Liver (tissue), 9 donors: ENCODE data around the gene LRRN2. TPM values are rescaled to one million over a fixed set of nuclear protein-coding genes. Genes with fewer than 3 reads are reported as not detected.

ENCODE experiments used
- DNase-seq: peaks from one replicate; pipeline ENCODE4 v3.0.0-alpha.2; 2017; ENCODE audit warnings: low spot score
- H3K27ac ChIP-seq, 2 donors: one replicate each; pipeline ENCODE4 v1.7.0; 2013; ENCODE audit warnings: inconsistent platforms in 2 of 2, low read length in 2 of 2, control low read depth in 1 of 2, low read depth in 1 of 2, mild to moderate bottlenecking in 1 of 2
- H3K27me3 ChIP-seq, 4 donors: one replicate each; pipeline versions ENCODE4 v1.6.1 to v1.7.0; 2013; ENCODE audit warnings: low read length in 3 of 4, inconsistent platforms in 1 of 4, mild to moderate bottlenecking in 1 of 4, moderate library complexity in 1 of 4; ENCODE audit not compliant: control insufficient read depth in 4 of 4, insufficient read depth in 4 of 4
- H3K36me3 ChIP-seq, 4 donors: one replicate each; pipeline versions ENCODE4 v1.6.1 to v1.7.0; 2013; ENCODE audit warnings: low read length in 3 of 4, mild to moderate bottlenecking in 3 of 4, low read depth in 1 of 4, moderate library complexity in 1 of 4; ENCODE audit not compliant: control insufficient read depth in 4 of 4, insufficient read depth in 3 of 4
- H3K4me1 ChIP-seq, 4 donors: one replicate each; pipeline versions ENCODE4 v1.6.1 to v1.7.0; 2013; ENCODE audit warnings: low read length in 3 of 4, mild to moderate bottlenecking in 3 of 4, moderate library complexity in 1 of 4; ENCODE audit not compliant: control insufficient read depth in 4 of 4, insufficient read depth in 4 of 4
- H3K4me3 ChIP-seq, 3 donors: one replicate each; pipeline versions ENCODE4 v1.6.1 to v1.7.0; 2013; ENCODE audit warnings: low read length in 3 of 3, control low read depth in 1 of 3, low read depth in 1 of 3, mild to moderate bottlenecking in 1 of 3
- H3K9ac ChIP-seq, 2 donors: one replicate each; pipeline ENCODE4 v1.7.0; 2013; ENCODE audit warnings: low read length in 2 of 2, mild to moderate bottlenecking in 2 of 2, moderate library complexity in 2 of 2, control low read depth in 1 of 2, low read depth in 1 of 2
- H3K9me3 ChIP-seq, 4 donors: one replicate each; pipeline versions ENCODE4 v1.6.1 to v1.7.0; 2013; ENCODE audit warnings: low read length in 3 of 4; ENCODE audit not compliant: control insufficient read depth in 4 of 4
- EGR1 ChIP-seq, 2 donors: IDR thresholded peaks; 2 replicates each; pipeline ENCODE4 v1.6.1; 2016 to 2018; ENCODE audit warnings: antibody characterized with exemption in 2 of 2, low read depth in 2 of 2
- FOXA2 ChIP-seq: IDR thresholded peaks from 2 replicates; pipeline ENCODE4 v1.6.1; 2016; ENCODE audit warnings: antibody characterized with exemption
- GABPA ChIP-seq, 2 donors: IDR thresholded peaks in 1 of 2; conservative IDR thresholded peaks in 1 of 2; 2 replicates each; pipeline ENCODE4 v1.6.1; 2016; ENCODE audit warnings: antibody characterized with exemption in 2 of 2, mild to moderate bottlenecking in 1 of 2, moderate library complexity in 1 of 2
- HNF4G ChIP-seq: IDR thresholded peaks from 2 replicates; pipeline ENCODE4 v1.6.1; 2016; ENCODE audit warnings: antibody characterized with exemption
- JUND ChIP-seq, 2 donors: IDR thresholded peaks; 2 replicates each; pipeline ENCODE4 v1.6.1; 2016; ENCODE audit warnings: antibody characterized with exemption in 2 of 2
- NR2F2 ChIP-seq: IDR thresholded peaks from 2 replicates; pipeline ENCODE4 v1.6.1; 2016; ENCODE audit warnings: antibody characterized with exemption
- RAD21 ChIP-seq, 2 donors: IDR thresholded peaks; 2 replicates each; pipeline ENCODE4 v1.6.1; 2016; ENCODE audit warnings: antibody characterized with exemption in 2 of 2, mild to moderate bottlenecking in 2 of 2
- REST ChIP-seq: IDR thresholded peaks from 2 replicates; pipeline ENCODE4 v1.6.1; 2016; ENCODE audit warnings: antibody characterized with exemption, mild to moderate bottlenecking
- RXRA ChIP-seq, 2 donors: IDR thresholded peaks; 2 replicates each; pipeline ENCODE4 v1.6.1; 2017 to 2018; ENCODE audit warnings: antibody characterized with exemption in 2 of 2, mild to moderate bottlenecking in 1 of 2
- SP1 ChIP-seq: IDR thresholded peaks from 2 replicates; pipeline ENCODE4 v1.6.1; 2018; ENCODE audit warnings: antibody characterized with exemption, mild to moderate bottlenecking
- TAF1 ChIP-seq: conservative IDR thresholded peaks from 2 replicates; pipeline ENCODE4 v1.6.1; 2016; ENCODE audit warnings: antibody characterized with exemption, mild to moderate bottlenecking
- YY1 ChIP-seq: IDR thresholded peaks from 2 replicates; pipeline ENCODE4 v1.6.1; 2016; ENCODE audit warnings: antibody characterized with exemption, mild to moderate bottlenecking
- WGBS: extraction: QIAGEN DNeasy Blood & Tissue Kit; methylation state at CpG from one replicate; pipeline ENCODE4 v1.1.7; 2013; 5-methylcytosine and 5-hydroxymethylcytosine counted together
- polyA plus RNA-seq, 2 donors: library from polyadenylated mRNA; stranded (reverse) in 1 of 2; unstranded in 1 of 2; fragments of 200-250 nt in 1 of 2; fragments of >200 nt in 1 of 2; fragmentation: Nextera tagmentation in 1 of 2; extraction: Ambion mirVana in 1 of 2; gene quantifications; one replicate each; pipeline versions ENCODE4 v1.2.1 to v1.2.3, GENCODE V29; 2013 to 2015
- total RNA-seq, 2 donors: library from RNA; depleted of rRNA; stranded (reverse); fragments of >200 nt; gene quantifications; one replicate each; pipeline ENCODE4 v1.2.3, GENCODE V29; 2014
- TF ChIP-seq, protein P1 (sequence below): IDR thresholded peaks from 2 replicates; pipeline ENCODE4 v1.6.1; 2016; ENCODE audit warnings: antibody characterized with exemption
- TF ChIP-seq, protein P2 (sequence below): IDR thresholded peaks from 2 replicates; pipeline ENCODE4 v1.6.1; 2016; ENCODE audit warnings: antibody characterized with exemption
- TF ChIP-seq, protein P3 (sequence below): IDR thresholded peaks from 2 replicates; pipeline ENCODE4 v1.6.1; 2016; ENCODE audit warnings: antibody characterized with exemption
- TF ChIP-seq, protein P4 (sequence below): fragments of 150-350 bp; IDR thresholded peaks from 2 replicates; pipeline ENCODE4 v1.5.1; 2017; ENCODE audit warnings: improper control_type of control experiment, low read depth, low read length; ENCODE audit not compliant: missing input control
- donor health status: healthy.
- donor health status: healthy.
- donor health status: healthy.
- donor health status: healthy.
- donor health status: healthy.

The LRRN2 gene
- total and polyA plus RNA-seq, 4 donors: 0.13 to 2.8 (median 0.28) TPM

GRCh38 chr1:204658295-204658694 is 27.2 kb downstream of the LRRN2 start:
- H3K9me3 ChIP-seq: no peaks in the 10 kb centered on the region
- 98% methylated on average over 1 of the region's 1 CpG for WGBS
- DNase-seq: no peak

More at GRCh38 chr1:204658295-204658694, 27.2 kb downstream of the LRRN2 start:
- Histone ChIP-seq H3K27ac (no peak overlapping the region), H3K4me1 (no peaks in the 10 kb centered on the region), H3K4me3 (no peak overlapping the region), H3K9ac (no peak overlapping the region), H3K36me3 (no peaks in the 10 kb centered on the region), H3K27me3 (no peaks in the 10 kb centered on the region)
- TF ChIP-seq HNF4G: no peak
- no peak for TF ChIP-seq RAD21 (IDR thresholded peaks at IDR 0.05)
- TF ChIP-seq TAF1: no peak
- no peak for TF ChIP-seq YY1
- TF ChIP-seq JUND (IDR thresholded peaks at IDR 0.05): no peak
- TF ChIP-seq, protein P1, sequence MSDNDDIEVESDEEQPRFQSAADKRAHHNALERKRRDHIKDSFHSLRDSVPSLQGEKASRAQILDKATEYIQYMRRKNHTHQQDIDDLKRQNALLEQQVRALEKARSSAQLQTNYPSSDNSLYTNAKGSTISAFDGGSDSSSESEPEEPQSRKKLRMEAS: no peak
- TF ChIP-seq RXRA (IDR thresholded peaks at IDR 0.05): no peak
- TF ChIP-seq, protein P2, sequence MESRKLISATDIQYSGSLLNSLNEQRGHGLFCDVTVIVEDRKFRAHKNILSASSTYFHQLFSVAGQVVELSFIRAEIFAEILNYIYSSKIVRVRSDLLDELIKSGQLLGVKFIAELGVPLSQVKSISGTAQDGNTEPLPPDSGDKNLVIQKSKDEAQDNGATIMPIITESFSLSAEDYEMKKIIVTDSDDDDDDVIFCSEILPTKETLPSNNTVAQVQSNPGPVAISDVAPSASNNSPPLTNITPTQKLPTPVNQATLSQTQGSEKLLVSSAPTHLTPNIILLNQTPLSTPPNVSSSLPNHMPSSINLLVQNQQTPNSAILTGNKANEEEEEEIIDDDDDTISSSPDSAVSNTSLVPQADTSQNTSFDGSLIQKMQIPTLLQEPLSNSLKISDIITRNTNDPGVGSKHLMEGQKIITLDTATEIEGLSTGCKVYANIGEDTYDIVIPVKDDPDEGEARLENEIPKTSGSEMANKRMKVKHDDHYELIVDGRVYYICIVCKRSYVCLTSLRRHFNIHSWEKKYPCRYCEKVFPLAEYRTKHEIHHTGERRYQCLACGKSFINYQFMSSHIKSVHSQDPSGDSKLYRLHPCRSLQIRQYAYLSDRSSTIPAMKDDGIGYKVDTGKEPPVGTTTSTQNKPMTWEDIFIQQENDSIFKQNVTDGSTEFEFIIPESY: no peak
- no peak for TF ChIP-seq SP1
- TF ChIP-seq, protein P3, sequence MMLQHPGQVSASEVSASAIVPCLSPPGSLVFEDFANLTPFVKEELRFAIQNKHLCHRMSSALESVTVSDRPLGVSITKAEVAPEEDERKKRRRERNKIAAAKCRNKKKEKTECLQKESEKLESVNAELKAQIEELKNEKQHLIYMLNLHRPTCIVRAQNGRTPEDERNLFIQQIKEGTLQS: no peak
- TF ChIP-seq, protein P4, sequence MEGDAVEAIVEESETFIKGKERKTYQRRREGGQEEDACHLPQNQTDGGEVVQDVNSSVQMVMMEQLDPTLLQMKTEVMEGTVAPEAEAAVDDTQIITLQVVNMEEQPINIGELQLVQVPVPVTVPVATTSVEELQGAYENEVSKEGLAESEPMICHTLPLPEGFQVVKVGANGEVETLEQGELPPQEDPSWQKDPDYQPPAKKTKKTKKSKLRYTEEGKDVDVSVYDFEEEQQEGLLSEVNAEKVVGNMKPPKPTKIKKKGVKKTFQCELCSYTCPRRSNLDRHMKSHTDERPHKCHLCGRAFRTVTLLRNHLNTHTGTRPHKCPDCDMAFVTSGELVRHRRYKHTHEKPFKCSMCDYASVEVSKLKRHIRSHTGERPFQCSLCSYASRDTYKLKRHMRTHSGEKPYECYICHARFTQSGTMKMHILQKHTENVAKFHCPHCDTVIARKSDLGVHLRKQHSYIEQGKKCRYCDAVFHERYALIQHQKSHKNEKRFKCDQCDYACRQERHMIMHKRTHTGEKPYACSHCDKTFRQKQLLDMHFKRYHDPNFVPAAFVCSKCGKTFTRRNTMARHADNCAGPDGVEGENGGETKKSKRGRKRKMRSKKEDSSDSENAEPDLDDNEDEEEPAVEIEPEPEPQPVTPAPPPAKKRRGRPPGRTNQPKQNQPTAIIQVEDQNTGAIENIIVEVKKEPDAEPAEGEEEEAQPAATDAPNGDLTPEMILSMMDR: no peak
- no peak for TF ChIP-seq FOXA2
- TF ChIP-seq GABPA (IDR thresholded peaks at IDR 0.05 in 1 of 2, conservative IDR thresholded peaks at IDR 0.05 in 1 of 2): no peak
- TF ChIP-seq REST: no peak
- no peak for TF ChIP-seq NR2F2
- no peak for TF ChIP-seq EGR1 (IDR thresholded peaks at IDR 0.05; ENCODE audit: low read depth in 2 of 2)
